ENCODE data around the gene KRR1. TPM values are rescaled to one million over a fixed set of nuclear protein-coding genes. Genes with fewer than 3 reads are reported as not detected.

Gene KRR1
- total and polyA plus RNA-seq, 12 donors, result 18.0 to 87.5 (median 47.7) TPM

DNA sequence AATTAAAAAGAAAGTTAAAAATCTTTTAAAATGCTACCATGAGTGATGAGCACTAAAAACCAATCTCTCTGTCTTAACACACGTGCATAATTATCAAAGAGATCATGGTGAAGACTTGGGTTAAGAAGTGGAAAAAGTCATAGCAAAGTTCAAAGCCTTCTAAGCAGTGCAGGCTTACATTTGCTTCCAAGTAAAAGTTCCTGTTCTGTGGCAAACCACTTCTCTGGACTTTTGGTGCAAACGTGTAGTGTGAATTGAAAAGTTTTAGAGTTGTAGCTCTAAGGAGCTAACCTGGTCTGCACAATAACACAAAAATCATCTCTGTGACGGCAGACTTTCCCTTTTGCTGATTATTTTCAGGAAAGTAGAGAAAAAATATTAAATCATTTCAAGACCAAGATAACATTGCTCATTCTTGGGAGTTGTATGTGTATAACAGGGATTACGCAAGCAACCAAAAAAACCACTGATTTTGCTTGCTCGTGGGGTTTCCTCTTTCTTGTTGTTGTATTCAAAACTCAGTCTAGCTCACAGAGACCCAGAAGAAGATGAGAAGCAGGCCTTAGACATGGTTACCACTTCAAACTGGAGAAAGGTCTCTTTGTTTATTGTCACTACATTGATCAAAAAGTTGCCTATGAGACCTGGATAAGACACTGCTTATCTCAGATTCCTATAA lies 33.2 kb downstream of the KRR1 start:
- peaks cover 0 to 5% (median 0%) of the 10 kb centered on the region in 3 donors for H3K9me3 ChIP-seq (replicated peaks in 1 of 3)
- H3K4me1 ChIP-seq (replicated peaks in 1 of 2), result peaks cover 0 to 17% of the 10 kb centered on the region in 2 donors
- H3K4me3 ChIP-seq, result no peak overlapping the region
- no peaks in the 10 kb centered on the region for H3K27me3 ChIP-seq
- H3K27ac ChIP-seq, result peak overlapping the region in 2 of 5 donors; percentile 2 to 7
- intact Hi-C loops (cut with DNase I), result no loop called here
- TF ChIP-seq, protein P1, sequence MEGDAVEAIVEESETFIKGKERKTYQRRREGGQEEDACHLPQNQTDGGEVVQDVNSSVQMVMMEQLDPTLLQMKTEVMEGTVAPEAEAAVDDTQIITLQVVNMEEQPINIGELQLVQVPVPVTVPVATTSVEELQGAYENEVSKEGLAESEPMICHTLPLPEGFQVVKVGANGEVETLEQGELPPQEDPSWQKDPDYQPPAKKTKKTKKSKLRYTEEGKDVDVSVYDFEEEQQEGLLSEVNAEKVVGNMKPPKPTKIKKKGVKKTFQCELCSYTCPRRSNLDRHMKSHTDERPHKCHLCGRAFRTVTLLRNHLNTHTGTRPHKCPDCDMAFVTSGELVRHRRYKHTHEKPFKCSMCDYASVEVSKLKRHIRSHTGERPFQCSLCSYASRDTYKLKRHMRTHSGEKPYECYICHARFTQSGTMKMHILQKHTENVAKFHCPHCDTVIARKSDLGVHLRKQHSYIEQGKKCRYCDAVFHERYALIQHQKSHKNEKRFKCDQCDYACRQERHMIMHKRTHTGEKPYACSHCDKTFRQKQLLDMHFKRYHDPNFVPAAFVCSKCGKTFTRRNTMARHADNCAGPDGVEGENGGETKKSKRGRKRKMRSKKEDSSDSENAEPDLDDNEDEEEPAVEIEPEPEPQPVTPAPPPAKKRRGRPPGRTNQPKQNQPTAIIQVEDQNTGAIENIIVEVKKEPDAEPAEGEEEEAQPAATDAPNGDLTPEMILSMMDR (IDR thresholded peaks at IDR 0.05), result no peak
- TF ChIP-seq POLR2A (IDR thresholded peaks at IDR 0.05), result no peak
- H3K36me3 ChIP-seq (replicated peaks in 1 of 2), result no peaks in the 10 kb centered on the region
- WGBS, 4 donors, result 49 to 61% (median 51%) methylated on average over 5 of the region's 5 CpGs
- no peak for DNase-seq

DNA sequence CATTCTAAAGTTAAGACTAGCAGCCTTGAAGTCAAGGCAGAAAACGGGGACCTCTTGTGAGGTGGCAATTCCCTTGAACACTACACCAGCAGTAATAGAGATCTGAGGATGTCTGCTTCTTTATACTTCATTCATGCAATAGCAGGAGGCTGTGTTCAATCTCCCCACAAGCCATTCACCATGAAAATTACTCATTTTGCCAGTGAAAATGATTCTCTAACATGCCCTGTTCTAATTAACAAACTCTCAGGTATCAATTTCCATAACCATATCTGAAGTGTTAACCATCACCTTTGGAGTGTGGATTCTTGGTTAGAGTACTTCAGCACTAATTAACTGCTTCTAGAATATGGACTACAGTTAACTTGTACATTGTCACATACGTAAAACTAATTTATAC lies 34.3 kb downstream of the KRR1 start:
- Histone ChIP-seq H3K36me3 (replicated peaks in 1 of 2) (no peaks in the 10 kb centered on the region), H3K9me3 (replicated peaks in 1 of 3) (peaks cover 0 to 5% (median 0%) of the 10 kb centered on the region in 3 donors), H3K4me1 (replicated peaks in 1 of 2) (peaks cover 0 to 15% of the 10 kb centered on the region in 2 donors), H3K27me3 (no peaks in the 10 kb centered on the region), H3K4me3 (no peak overlapping the region), H3K27ac (no peak overlapping the region)
- no peak for DNase-seq
- intact Hi-C loops (cut with DNase I), result no loop called here
- no peak for TF ChIP-seq POLR2A (IDR thresholded peaks at IDR 0.05)
- TF ChIP-seq, protein P1 (IDR thresholded peaks at IDR 0.05), result no peak
- 63 to 69% (median 66%) methylated on average over 2 of the region's 2 CpGs for WGBS, 4 donors

DNA sequence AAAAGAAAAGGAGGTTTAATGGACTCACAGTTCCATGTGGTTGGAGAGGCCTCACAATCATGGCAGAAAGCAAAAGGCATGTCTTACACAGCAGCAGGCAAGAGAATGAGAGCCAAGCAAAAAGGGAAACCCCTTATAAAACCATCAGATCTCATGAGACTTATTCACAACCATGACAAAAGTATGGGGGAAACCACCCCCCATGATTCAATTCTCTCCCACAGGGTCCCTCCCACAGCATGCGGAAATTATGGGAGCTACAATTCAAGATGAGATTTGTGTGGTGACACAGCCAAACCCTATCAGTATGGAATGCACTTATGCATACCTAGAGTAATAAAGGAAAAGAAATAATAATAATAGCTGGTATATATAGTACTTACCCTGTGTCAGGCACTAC lies 35.3 kb downstream of the KRR1 start:
- no peak overlapping the region for H3K27ac ChIP-seq
- no peaks in the 10 kb centered on the region for H3K27me3 ChIP-seq
- TF ChIP-seq, protein P1 (IDR thresholded peaks at IDR 0.05), result no peak
- TF ChIP-seq POLR2A (IDR thresholded peaks at IDR 0.05), result no peak
- H3K36me3 ChIP-seq (replicated peaks in 1 of 2), result no peaks in the 10 kb centered on the region
- no peak for DNase-seq
- WGBS, 4 donors, result 91 to 100% (median 95%) methylated on average over 1 of the region's 1 CpG
- peaks cover 0 to 5% (median 0%) of the 10 kb centered on the region in 3 donors for H3K9me3 ChIP-seq (replicated peaks in 1 of 3)
- intact Hi-C loops (cut with DNase I), result no loop called here
- peaks cover 0 to 11% of the 10 kb centered on the region in 2 donors for H3K4me1 ChIP-seq (replicated peaks in 1 of 2)
- H3K4me3 ChIP-seq, result no peak overlapping the region

DNA sequence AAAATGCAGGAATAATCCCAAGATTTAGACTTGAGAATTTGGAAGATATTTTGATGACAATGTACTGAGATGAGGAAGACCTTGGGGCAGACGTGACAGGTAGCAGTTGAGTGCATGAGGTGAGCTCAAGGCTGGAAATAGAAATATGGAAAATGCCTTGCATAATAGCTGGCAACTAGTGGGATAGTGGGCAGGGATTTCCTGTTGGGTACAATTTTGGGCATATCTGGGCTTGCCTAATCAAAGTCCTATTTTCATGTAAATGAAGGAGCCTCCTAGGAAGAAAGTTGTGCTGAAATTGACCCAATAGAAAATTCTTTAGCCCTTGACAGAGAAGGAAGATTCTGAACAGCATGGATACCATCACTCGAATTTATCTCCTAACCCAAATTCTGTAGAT lies 37.3 kb downstream of the KRR1 start:
- TF ChIP-seq, protein P1 (IDR thresholded peaks at IDR 0.05), result no peak
- no peak for TF ChIP-seq POLR2A (IDR thresholded peaks at IDR 0.05)
- Histone ChIP-seq H3K36me3 (replicated peaks in 1 of 2) (no peaks in the 10 kb centered on the region), H3K27me3 (no peaks in the 10 kb centered on the region), H3K9me3 (replicated peaks in 1 of 3) (peaks cover 0 to 5% (median 0%) of the 10 kb centered on the region in 3 donors), H3K27ac (no peak overlapping the region), H3K4me1 (replicated peaks in 1 of 2) (no peaks in the 10 kb centered on the region), H3K4me3 (no peak overlapping the region)
- 46 to 68% (median 55%) methylated on average over 2 of the region's 2 CpGs for WGBS, 4 donors
- intact Hi-C loops (cut with DNase I), result no loop called here
- no peak for DNase-seq
